Right renal cortex interstitium (tissue), 3 donors: ENCODE measurements around the gene PEX14. TPM values are rescaled to one million over a fixed set of nuclear protein-coding genes. Genes with fewer than 3 reads are reported as not detected.
"Not testable (repeated sequence)": the region's sequence is repeated elsewhere in the genome, so short reads cannot be mapped to it uniquely, and the experiment has no call there.

Experiments used
- DNase-seq, 3 donors: peaks; one replicate each; pipeline ENCODE4 v3.0.0-alpha.2; 2013; ENCODE audit warnings: low read depth in 3 of 3, low spot score in 2 of 3
- polyA plus RNA-seq, 3 donors: library from polyadenylated mRNA; unstranded; fragments of 120-200 nt; gene quantifications; one replicate each; pipeline ENCODE4 v1.2.1, GENCODE V29; 2013; ENCODE audit not compliant: insufficient read length in 3 of 3

PEX14 gene
- polyA plus RNA-seq, 3 donors = 19.2 to 20.4 (median 19.5) TPM

DNA sequence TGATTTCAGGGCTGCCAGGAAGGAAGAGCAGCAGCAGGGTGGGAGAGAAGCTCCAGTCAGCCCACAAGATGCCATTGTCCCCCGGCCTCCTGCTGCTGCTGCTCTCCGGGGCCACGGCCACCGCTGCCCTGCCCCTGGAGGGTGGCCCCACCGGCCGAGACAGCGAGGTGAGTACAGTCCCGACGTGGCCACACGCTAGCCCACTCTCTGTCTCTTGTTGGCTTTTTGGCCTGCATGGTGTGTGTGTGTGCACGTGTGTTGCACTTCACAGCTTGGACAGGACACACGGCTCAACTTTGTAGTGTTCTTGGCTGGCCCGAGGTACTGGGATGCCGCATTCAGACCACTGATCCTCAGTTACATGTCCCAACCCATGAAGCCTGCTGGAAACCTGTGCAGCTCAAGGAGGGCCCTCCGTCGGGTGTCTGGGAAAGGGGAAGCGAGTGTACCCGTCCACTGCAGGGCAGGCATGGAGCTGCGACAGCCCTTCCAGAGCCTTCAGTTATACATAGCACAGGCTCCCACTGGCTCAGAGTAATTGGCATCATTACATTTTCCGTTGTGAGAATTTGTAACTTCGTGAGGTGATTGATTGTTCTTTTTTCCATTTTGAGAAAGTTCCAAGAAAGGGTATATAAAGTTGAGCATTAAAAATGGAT, 24.5 kb upstream of the PEX14 start:
- no peak for DNase-seq

- DNase-seq = no peak
These were observed 23.9 kb upstream of the PEX14 start for GRCh38 chr1:10450836-10451235.

- no peak for DNase-seq
These were observed 23.5 kb upstream of the PEX14 start for GRCh38 chr1:10451287-10451686.

GRCh38 chr1:10456048-10456447, 18.7 kb upstream of the PEX14 start:
- DNase-seq = no peak

DNA sequence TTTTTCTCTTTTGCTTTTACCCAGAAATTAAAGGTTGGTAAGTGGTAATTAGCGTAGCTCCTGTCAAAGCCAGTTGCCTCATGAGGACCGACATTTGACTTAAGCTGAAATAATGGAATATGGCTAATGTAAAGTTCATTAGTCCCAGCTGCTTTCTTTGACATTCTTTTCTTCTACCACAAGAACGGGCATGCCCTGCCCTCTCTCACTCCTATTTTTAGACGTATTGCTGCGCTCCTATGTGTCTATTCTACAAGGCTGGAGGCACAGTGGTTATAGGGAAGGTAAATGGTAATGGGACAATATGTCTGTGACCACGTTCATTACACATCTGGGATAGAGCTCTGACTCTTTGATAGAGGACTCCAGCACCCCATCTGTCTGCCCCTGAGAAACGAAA, 18.1 kb upstream of the PEX14 start:
- no peak for DNase-seq

DNA sequence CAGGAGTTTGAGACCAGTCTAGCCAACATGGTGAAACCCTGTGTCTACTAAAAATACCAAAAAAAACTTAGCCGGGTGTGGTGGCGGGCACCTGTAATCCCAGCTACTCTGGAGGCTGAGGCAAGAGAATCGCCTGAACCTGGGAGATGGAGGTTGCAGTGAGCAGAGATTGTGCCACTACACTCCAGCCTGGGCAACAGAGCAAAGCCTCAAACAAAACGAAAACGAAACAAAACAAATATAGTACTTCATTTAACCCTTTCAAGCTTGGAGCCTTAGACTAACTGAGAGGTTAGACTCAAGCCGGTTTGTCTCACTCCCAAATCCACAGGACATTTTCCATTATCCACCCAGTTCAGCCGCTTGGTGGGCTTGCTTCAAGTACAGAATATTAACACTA, 17.3 kb upstream of the PEX14 start:
- DNase-seq = not testable (repeated sequence)

GRCh38 chr1:10457875-10458274, 16.9 kb upstream of the PEX14 start:
- no peak for DNase-seq

DNA sequence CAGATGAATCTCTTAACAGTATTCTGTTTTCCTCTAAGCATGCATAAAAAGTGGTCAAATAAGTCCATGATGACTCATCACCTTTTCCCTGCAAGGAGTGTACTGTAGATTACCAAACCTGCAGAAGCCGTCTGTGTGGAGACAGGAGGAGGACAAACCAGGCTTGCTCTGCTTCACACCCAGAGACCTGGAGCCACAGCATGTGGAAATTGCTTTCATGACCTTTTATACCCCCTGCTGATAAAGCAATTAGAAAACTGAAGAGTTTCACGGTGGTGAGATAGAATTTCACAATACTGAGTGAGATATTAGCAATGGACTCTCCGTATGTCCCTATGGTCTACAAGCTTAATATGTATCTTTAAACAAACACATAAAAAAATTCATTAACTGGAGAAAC, 15.6 kb upstream of the PEX14 start:
- DNase-seq = no peak

DNA sequence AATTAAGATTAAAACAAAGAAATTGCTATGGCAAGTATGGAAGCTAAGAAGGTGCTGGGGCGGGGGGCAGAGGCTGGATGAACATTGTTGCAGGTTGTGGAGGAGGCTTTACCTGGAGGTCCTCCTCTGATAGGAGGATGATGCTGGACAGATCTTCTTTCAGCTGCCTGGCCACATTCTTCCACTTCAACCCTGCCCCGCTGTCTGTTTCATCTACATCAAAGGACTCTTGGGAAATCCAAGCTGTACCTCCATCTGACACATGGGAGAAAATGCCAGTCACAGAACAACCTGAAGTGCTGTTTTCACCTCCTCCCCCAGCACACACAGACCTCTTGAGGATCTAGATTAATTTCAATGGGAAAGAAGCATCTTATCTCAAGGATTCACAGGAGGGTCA, 7.7 kb upstream of the PEX14 start:
- no peak for DNase-seq

DNA sequence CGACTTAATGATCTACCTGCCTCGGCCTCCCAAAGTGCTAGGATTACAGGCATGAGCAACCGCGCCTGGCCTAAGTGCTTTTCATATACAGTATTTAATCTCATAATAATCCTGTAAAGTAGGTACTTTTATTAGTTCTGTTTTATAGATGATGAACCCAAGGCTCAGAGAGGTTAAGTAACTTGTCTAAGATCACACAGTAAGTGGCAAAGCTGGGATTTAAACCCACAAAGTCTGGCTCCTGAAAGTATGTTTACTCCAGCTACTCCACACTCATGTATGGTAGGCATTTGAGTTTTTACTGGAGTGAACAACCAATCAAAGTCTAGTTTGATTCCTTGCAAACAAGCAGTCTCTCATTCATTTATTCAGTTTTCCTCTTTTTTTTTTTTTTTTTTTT, 4.7 kb upstream of the PEX14 start:
- no peak for DNase-seq

DNA sequence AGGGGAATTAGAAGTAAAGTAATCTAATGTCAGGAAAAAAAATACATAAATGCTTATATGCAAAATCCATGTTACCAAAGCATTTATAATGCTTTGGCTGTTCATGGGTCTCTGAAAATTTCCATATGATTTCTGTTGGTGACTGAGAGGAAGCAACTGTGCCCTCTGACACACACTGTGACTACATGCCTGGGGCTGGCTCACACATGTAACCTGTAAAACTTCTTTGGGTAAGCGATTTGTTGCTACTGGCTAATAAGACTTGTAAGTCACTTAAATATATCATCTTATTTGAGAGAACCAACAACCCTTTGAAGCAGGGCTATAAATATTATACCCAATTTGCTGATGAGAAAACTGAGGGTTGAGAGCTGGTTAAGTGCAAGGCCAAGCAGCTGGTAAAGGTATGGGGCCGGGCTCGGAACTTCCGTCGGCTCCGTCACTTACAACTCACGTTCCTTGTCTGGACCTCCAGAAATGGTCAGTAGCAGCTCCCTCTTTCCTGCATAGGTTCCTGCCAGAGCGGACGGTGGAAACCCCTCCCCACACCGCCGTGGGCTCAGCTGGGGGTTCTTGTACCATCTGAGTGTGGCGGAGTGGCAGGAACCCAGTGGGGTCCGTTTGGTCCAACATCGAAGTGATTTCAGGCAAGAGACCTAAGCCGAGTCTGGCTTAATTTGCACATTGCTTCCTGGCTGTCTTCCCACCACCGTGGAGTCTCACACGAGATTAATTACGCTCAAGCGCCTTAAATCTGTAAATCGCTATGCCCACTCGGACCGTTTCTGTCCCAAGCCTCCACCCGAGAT, 3.1 kb upstream of the PEX14 start:
- DNase-seq = no peak

DNA sequence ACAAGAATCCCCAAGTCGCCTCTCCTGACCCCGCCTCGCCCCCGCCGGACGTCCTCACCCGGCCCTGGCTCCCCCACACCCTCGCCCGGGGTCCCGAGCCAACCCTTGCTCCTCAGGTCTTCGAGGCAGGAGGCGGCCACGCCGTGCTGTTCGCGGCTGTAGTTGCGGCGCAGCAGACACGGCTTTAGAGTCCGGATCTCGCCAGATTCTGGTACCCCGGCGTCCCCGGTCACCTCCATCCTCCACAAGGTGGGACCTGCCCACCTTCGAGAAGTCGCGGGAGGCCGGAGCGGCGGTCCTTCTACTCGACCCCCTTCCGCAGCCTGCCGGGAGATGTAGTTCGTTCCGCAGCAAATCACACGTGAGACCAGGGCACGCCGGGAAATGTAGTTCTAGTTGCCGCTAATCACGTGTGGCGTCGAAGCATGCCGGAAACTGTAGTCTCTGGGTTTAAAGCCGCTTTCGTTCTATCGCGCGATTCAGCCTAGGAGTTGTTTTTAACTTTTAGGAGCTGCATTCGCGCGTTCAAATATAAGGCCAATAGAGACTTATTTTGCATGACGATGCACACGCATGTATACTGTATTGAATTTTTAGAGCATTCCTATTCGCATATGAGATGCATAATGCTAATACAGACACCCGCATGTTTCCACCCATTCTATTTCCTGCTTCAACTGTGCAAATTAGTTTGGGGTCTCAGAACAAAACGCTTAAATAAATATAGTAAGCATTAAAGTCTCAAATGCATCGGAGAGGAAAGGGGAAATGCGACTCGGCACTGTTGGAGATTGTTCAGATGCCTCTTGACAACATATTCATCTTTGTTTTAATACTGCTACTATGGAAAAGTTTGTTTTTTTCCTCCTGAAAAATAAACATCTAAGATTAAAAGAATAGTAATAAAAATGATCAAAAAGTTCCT, 2.3 kb upstream of the PEX14 start, which contains the start of gene DFFA:
Gene DFFA (minus strand): TSS at position 310 of the 925 bp plus-strand sequence. CDS start 71 bp downstream, at position 239.
- peak; percentile 88 to 96 (median 90) for DNase-seq

- no peak for DNase-seq
These were observed 1.5 kb upstream of the PEX14 start for GRCh38 chr1:10473145-10473765.

DNA sequence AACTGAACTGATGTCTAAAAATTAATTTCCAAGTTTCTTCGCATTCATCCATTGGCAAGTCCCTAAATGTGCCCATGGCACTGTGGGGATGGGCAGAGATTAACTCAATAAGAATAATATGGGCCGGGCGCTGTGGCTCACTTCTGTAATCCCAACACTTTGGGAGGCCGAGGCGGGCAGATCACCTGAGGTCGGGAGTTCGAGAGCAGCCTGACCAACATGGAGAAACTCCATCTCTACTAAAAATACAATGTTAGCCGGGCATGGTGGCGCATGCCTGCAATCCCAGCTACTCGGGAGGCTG, 489 bp upstream of the PEX14 start:
- not testable (repeated sequence) for DNase-seq

- DNase-seq = no peak
These were observed 760 bp downstream of the PEX14 start for GRCh38 chr1:10475510-10475909.

- DNase-seq = no peak
These were observed 4.5 kb downstream of the PEX14 start for GRCh38 chr1:10479296-10479695.

DNA sequence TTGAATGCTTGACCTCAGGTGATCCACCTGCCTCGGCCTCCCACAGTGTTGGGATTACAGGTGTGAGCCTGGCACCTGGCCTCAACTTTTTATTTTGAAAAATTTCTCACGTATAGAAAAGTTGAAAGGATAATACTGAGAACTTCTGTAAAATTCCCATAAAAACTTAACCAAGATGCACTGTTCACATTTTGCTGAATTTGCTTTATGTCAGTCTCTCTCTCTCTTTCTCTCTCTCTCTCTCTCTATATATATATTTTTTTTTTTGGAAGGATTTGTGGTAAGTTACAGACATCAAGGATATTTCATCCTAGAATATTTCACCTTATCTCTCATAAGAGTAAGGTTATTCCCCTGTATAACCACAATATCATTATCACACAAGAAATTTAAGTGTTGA, 5.9 kb downstream of the PEX14 start:
- DNase-seq = no peak

- no peak for DNase-seq
These were observed 9.8 kb downstream of the PEX14 start for GRCh38 chr1:10484521-10484920.

DNA sequence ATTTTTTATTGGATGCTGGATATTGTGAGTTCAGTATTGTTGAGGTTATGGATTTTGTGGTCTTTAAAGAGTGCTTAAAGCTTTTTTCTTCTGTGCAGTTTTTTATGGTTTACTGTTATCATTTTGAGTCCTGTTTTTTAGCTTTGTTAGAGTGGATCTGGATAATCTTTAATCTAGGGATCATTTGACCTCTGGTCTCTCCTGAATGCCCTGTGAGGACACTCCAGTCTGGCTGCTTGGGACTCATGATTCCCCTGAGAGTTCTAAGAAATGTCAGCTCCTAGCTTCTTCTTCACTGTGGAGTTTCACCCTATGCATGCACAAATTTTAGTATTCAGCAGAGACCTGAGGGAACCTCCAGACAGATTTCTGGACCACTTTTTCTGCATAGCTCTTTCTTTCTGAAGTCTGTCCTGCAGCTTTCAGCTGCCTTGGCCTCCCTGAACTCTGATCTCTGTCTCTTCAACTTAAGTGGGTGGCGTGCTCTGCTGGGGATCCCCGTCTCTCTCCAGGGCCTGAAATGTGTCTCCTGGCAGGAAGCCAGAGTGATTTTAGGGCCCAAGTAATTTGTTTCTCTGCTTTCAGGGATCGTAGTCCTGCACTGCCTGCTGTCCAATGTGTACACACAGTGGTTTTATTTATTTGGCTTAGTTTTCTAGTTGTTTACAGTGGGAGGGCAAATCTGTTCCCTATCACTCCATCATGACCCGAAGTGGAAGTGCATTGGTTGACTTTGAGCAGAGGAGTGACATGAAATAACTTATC, 14.7 kb downstream of the PEX14 start:
- DNase-seq = no peak

GRCh38 chr1:10490286-10490970, 15.7 kb downstream of the PEX14 start:
- no peak for DNase-seq
